Effector memory CD8-positive, alpha-beta T cell (primary cell): ENCODE results near the gene CAMK1D.
"Not testable (repeated sequence)": the region's sequence is repeated elsewhere in the genome, so short reads cannot be mapped to it uniquely, and the experiment has no call there.

Experiments used
- ATAC-seq: fragments of 150-1000 bp; cut with Tn5 transposase; replicated peaks from 2 replicates; pipeline ENCODE4 v1.10.0; 2021; ENCODE audit warnings: mild to moderate bottlenecking, moderate library complexity
- DNase-seq, 3 experiments: peaks; one replicate each; pipeline ENCODE4 v3.0.0; 2021
- H3K27ac Mint-ChIP-seq, 2 donors: one replicate each; pipeline ENCODE4 v1.8.0; 2022; ENCODE audit warnings: mild to moderate bottlenecking in 2 of 2, mixed read lengths in 2 of 2, moderate library complexity in 2 of 2
- H3K27me3 Mint-ChIP-seq, 2 donors: one replicate each; pipeline ENCODE4 v1.8.0; 2022; ENCODE audit warnings: mixed read lengths in 2 of 2
- H3K36me3 Mint-ChIP-seq: one replicate; pipeline ENCODE4 v1.8.0; 2022; ENCODE audit warnings: mild to moderate bottlenecking, moderate library complexity, mixed read lengths; ENCODE audit not compliant: insufficient read depth
- H3K4me1 Mint-ChIP-seq, 2 donors: one replicate each; pipeline ENCODE4 v1.8.0; 2022; ENCODE audit warnings: low read depth in 2 of 2, mixed read lengths in 2 of 2
- H3K4me3 Mint-ChIP-seq, 2 donors: one replicate each; pipeline ENCODE4 v1.8.0; 2022; ENCODE audit warnings: mild to moderate bottlenecking in 2 of 2, mixed read lengths in 2 of 2, moderate library complexity in 2 of 2
- H3K9me3 Mint-ChIP-seq, 2 donors: one replicate each; pipeline ENCODE4 v1.8.0; 2022; ENCODE audit warnings: mixed read lengths in 2 of 2
- total RNA-seq, 9 experiments: gene quantifications; one replicate each; lab custom pipeline; 2026; lab: John Stamatoyannopoulos, UW

The CAMK1D gene
- 14.3 to 48.2 (median 34.5) reads per million in 9 experiments for total RNA-seq

DNA sequence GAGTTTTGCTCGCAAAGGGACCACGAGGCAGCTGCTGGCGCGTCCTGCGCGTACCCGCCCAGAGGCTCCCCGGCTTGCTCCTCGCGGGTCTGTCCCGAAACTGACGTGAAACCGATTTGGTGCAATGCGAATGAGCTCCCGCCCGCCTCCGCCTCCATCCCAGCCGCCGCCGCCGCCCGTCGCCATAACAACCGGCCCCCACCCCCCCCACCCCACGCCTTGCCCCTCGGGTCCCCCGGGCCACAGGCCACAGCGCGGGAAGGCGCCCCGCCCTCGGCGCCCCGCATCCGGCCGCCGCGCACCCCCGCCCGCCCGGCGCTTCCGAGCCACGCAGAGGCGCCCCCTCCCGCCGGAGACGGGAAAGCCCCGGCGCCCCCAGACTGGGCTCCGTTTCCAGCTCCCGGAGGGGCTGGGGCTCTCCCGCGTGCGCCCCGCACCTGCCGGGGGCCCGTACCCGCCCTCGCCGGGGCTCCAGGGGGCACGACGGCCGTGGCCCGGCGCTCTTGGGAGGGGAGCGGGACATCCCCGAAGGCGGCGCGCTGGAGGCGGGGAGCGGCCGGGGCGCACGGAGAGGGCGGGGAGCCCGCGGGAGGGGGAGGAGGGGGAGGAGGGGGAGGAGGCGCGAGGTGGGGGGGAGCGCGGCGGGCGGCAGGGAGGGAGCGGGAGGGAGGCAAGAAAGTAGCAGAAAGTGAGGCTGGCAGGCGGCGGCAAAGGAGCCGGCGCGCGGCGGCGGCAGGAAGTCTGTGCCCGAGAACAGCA is at the start of gene CAMK1D:
Gene CAMK1D (plus strand): TSS at position 678 of the 759 bp plus-strand sequence.
- Mint-ChIP-seq H3K4me3 (peak within 1 kb of the TSS; percentile 94 to 99), H3K4me1 (peaks cover 32 to 38% of the 10 kb centered on the region in 2 donors), H3K9me3 (no peaks in the 10 kb centered on the region), H3K36me3 (peaks cover 35% of the 10 kb centered on the region), H3K27me3 (no peaks in the 10 kb centered on the region), H3K27ac (peak within 1 kb of the TSS; percentile 95 to 97)
- ATAC-seq (peak; percentile 66), DNase-seq (peak; percentile 83 to 86 (median 86))

- not testable (repeated sequence) for H3K36me3 Mint-ChIP-seq, H3K4me1 Mint-ChIP-seq, H3K27ac Mint-ChIP-seq, ATAC-seq, H3K9me3 Mint-ChIP-seq, DNase-seq, H3K4me3 Mint-ChIP-seq
- peaks cover 11 to 15% of the 10 kb centered on the region in 2 donors for H3K27me3 Mint-ChIP-seq
Observed at GRCh38 chr10:12301036-12301435, 48.3 kb upstream of the CAMK1D start.

GRCh38 chr10:12308057-12308456 is 41.3 kb upstream of the CAMK1D start:
- no peaks in the 10 kb centered on the region for H3K36me3 Mint-ChIP-seq
- no peak for DNase-seq
- H3K4me3 Mint-ChIP-seq, result no peak overlapping the region
- peak overlapping the region; percentile 16 to 73 for H3K27ac Mint-ChIP-seq
- no peak for ATAC-seq
- no peaks in the 10 kb centered on the region for H3K4me1 Mint-ChIP-seq
- H3K9me3 Mint-ChIP-seq, result no peaks in the 10 kb centered on the region
- peaks cover 9 to 26% of the 10 kb centered on the region in 2 donors for H3K27me3 Mint-ChIP-seq

- no peak overlapping the region for H3K4me3 Mint-ChIP-seq
- peaks cover 9 to 24% of the 10 kb centered on the region in 2 donors for H3K27me3 Mint-ChIP-seq
- H3K4me1 Mint-ChIP-seq, result no peaks in the 10 kb centered on the region
- H3K27ac Mint-ChIP-seq, result no peak overlapping the region
- no peaks in the 10 kb centered on the region for H3K9me3 Mint-ChIP-seq
- ATAC-seq, result no peak
- no peak for DNase-seq
- no peaks in the 10 kb centered on the region for H3K36me3 Mint-ChIP-seq
Observed at GRCh38 chr10:12308736-12309375, 40.5 kb upstream of the CAMK1D start.

DNA sequence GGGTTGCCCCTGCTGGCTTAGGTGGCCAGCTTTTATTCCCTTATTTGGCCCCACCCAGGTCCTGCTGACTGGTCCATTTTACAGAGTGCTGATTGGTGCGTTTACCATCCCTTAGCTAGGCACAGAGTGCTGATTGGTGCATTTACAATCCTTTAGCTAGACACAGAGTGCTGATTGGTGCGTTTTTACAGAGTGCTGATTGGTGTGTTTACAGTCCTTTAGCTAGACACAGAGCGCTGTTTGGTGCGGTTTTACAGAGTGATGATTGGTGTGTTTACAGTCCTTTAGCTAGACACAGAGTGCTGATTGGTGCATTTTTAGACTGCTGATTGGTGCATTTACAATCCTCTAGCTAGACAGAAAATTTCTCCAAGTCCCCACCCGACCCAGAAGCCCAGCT is 39.6 kb upstream of the CAMK1D start:
- not testable (repeated sequence) for H3K9me3 Mint-ChIP-seq, DNase-seq, H3K4me3 Mint-ChIP-seq, ATAC-seq, H3K4me1 Mint-ChIP-seq, H3K36me3 Mint-ChIP-seq, H3K27ac Mint-ChIP-seq
- peaks cover 8 to 23% of the 10 kb centered on the region in 2 donors for H3K27me3 Mint-ChIP-seq

DNA sequence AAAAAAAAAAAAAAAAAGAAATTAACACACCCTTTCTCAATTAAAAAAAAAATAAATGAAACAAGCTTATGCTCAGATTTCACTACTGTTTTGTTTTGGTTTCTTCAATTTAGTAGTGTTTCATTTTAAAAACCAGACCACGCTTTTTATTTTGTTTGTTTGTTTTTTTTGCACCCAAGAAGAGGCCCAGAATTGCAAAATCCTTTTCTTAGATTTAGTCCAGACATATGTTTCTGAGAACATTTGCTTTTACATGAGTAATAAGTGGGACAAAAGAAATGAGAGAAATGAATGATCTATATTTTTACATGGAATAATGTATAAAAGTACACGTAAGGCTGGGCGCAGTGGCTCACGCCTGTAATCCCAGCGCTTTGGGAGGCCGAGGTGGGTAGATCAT is 34.5 kb upstream of the CAMK1D start:
- Mint-ChIP-seq H3K4me3 (no peak overlapping the region), H3K9me3 (no peaks in the 10 kb centered on the region), H3K36me3 (peaks cover 2% of the 10 kb centered on the region), H3K27ac (no peak overlapping the region), H3K27me3 (peaks cover 5 to 19% of the 10 kb centered on the region in 2 donors), H3K4me1 (no peaks in the 10 kb centered on the region)
- no peak for ATAC-seq
- DNase-seq, result no peak

DNA sequence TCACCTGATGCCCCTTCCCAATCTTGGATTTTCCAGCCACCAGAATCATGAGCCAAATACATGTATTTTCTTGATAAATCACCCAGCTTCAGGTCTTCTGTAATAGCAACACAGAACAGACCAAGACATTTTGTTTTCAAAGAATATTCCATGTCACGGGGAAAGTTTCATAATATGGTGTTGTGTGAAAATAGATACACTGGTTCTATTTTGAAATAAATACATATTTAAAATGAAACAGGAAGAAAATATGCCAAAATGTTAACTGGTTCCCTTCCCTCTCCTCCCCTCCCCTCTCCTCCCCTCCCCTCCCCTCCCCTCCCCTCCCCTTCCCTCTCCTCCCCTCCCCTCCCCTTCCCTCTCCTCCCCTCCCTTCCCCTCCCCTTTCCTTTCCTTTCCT is 30.3 kb upstream of the CAMK1D start:
- ATAC-seq, result no peak
- no peak for DNase-seq
- H3K4me1 Mint-ChIP-seq, result no peaks in the 10 kb centered on the region
- H3K36me3 Mint-ChIP-seq, result peaks cover 6% of the 10 kb centered on the region
- no peaks in the 10 kb centered on the region for H3K27me3 Mint-ChIP-seq
- no peak overlapping the region for H3K4me3 Mint-ChIP-seq
- no peak overlapping the region for H3K27ac Mint-ChIP-seq
- H3K9me3 Mint-ChIP-seq, result no peaks in the 10 kb centered on the region

DNA sequence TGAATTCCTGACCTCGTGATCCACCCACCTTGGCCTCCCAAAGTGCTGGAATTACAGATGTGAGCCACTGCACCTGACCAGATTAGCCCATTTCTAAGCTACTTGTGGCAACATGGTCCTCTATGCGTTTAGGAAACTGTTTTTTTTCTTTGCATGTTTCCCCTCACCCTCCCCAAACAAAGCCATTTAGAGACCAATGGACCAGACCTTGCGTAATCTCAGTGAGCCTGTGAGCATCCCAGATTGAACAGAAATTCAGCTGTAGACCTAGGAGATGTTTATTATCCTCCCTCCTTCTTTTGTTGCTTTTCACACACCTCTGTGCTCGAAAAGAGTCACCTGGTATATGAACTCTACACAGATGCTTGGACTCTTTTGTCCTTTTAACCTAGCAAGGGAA is 28.5 kb upstream of the CAMK1D start:
- Mint-ChIP-seq H3K27ac (no peak overlapping the region), H3K4me1 (no peaks in the 10 kb centered on the region), H3K4me3 (no peak overlapping the region), H3K27me3 (no peaks in the 10 kb centered on the region), H3K9me3 (no peaks in the 10 kb centered on the region), H3K36me3 (peaks cover 6% of the 10 kb centered on the region)
- ATAC-seq (no peak), DNase-seq (no peak)

DNA sequence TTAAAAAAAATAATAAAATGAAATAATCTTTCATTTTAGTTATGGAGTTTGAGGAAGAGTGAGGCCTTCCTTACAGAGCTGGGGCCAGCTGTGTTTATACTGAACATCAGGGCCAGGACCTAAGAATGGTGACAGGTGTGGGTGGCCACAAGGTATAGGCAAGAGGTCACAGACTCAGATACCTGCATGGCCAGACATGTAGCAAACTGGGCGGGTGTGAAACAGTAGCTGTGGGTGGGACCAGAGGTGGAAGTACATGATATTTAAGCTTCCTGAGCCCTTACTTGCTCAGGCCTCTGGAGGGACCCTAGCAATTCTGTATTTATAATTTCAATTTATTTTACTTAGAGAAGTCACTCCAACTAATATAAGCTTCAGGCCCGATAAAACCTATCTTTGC is 27.7 kb upstream of the CAMK1D start:
- no peaks in the 10 kb centered on the region for H3K27me3 Mint-ChIP-seq

GRCh38 chr10:12322583-12323131 is 26.7 kb upstream of the CAMK1D start:
- no peak overlapping the region for H3K4me3 Mint-ChIP-seq
- no peaks in the 10 kb centered on the region for H3K9me3 Mint-ChIP-seq
- no peak for ATAC-seq
- H3K36me3 Mint-ChIP-seq, result peaks cover 6% of the 10 kb centered on the region
- no peaks in the 10 kb centered on the region for H3K27me3 Mint-ChIP-seq
- DNase-seq, result no peak
- H3K27ac Mint-ChIP-seq, result no peak overlapping the region
- H3K4me1 Mint-ChIP-seq, result no peaks in the 10 kb centered on the region

More for the DNA sequence above, 27.7 kb upstream of the CAMK1D start:
- Mint-ChIP-seq H3K4me1 (no peaks in the 10 kb centered on the region), H3K36me3 (peaks cover 6% of the 10 kb centered on the region), H3K4me3 (no peak overlapping the region), H3K9me3 (no peaks in the 10 kb centered on the region), H3K27ac (no peak overlapping the region)
- DNase-seq, result no peak
- no peak for ATAC-seq

DNA sequence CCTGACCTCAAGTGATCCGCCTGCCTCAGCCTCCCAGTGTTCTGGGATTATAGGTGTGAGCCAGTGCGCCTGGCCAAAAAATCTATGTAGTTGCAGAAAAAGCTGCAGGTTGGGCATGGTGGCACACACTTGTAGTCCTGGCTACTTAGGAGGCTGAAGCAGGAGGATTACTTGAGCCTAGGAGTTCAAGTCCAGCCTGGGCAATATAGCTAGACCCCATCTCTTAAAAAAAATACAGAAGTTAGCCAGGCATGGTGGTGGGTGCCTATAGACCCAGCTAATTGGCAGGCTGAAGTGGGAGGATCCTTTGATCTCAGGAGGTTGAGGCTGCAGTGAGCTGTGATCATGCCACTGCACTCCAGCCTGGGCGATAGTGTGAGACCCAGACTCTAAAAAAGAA is 24.8 kb upstream of the CAMK1D start:
- Mint-ChIP-seq H3K9me3 (no peaks in the 10 kb centered on the region), H3K36me3 (peaks cover 4% of the 10 kb centered on the region), H3K4me3 (no peak overlapping the region), H3K27ac (no peak overlapping the region), H3K4me1 (no peaks in the 10 kb centered on the region), H3K27me3 (no peaks in the 10 kb centered on the region)
- no peak for ATAC-seq
- no peak for DNase-seq

DNA sequence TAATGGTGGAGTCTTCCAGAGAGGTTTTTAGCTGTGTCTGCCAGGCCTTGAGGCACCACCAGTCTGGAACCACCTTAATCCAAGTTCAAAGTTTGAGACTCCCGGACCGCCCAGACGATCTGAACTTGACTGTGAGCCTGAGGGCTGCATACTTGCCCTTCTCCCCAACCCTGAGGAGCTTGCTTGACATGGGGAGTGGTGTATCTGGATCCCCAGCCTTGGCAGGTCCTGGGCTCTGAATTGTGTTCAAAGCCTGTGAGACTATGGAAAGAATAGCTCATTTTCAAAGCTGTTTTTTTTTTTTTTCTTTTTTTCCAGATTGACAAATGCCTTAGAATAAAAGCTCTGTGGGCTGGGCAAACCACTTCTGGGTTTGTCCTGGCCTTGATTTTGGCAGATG is 22.3 kb upstream of the CAMK1D start:
- no peaks in the 10 kb centered on the region for H3K36me3 Mint-ChIP-seq
- no peaks in the 10 kb centered on the region for H3K4me1 Mint-ChIP-seq
- no peaks in the 10 kb centered on the region for H3K9me3 Mint-ChIP-seq
- no peaks in the 10 kb centered on the region for H3K27me3 Mint-ChIP-seq
- H3K4me3 Mint-ChIP-seq, result no peak overlapping the region
- DNase-seq, result no peak
- H3K27ac Mint-ChIP-seq, result no peak overlapping the region
- no peak for ATAC-seq

- DNase-seq (no peak), ATAC-seq (no peak)
- Mint-ChIP-seq H3K4me3 (no peak overlapping the region), H3K36me3 (no peaks in the 10 kb centered on the region), H3K27ac (no peak overlapping the region), H3K27me3 (no peaks in the 10 kb centered on the region), H3K9me3 (no peaks in the 10 kb centered on the region), H3K4me1 (no peaks in the 10 kb centered on the region)
Observed at GRCh38 chr10:12327476-12327875, 21.9 kb upstream of the CAMK1D start.

- H3K27me3 Mint-ChIP-seq, H3K27ac Mint-ChIP-seq, H3K9me3 Mint-ChIP-seq, H3K4me3 Mint-ChIP-seq, H3K4me1 Mint-ChIP-seq, H3K36me3 Mint-ChIP-seq, DNase-seq, ATAC-seq: not testable (repeated sequence)
Observed at GRCh38 chr10:12328312-12328711, 21.0 kb upstream of the CAMK1D start.
